ENCODE results near the gene TMEM131.

GRCh38 chr2:97907369-97908100 lies 88.2 kb downstream of the TMEM131 start:
- TF ChIP-seq HDGF (IDR thresholded peaks at IDR 0.05) (no peak), ZBTB11 (CRISPR knock-in tag; IDR thresholded peaks at IDR 0.05) (no peak), CTCF (IDR thresholded peaks at IDR 0.05 in 2 of 3, conservative IDR thresholded peaks at IDR 0.05 in 1 of 3; ENCODE audit: control insufficient read depth in 2 of 3, extremely low read depth in 1 of 3, insufficient read depth in 1 of 3, low read depth in 3 of 3, low read length in 3 of 3) (no peak), MLLT1 (IDR thresholded peaks at IDR 0.05) (no peak), SIX5 (IDR thresholded peaks at IDR 0.05; ENCODE audit: low read depth, low read length, severe bottlenecking) (no peak), ZNF592 (IDR thresholded peaks at IDR 0.05) (no peak), ZBTB40 (IDR thresholded peaks at IDR 0.05; ENCODE audit: borderline replicate concordance) (no peak), POLR2A (IDR thresholded peaks at IDR 0.05; ENCODE audit: low read depth, low read length) (no peak), YY1 (IDR thresholded peaks at IDR 0.05; ENCODE audit: low read depth, low read length) (no peak)

All from GM12878 (cell line).